GM19397 (cell line): Measurements from ENCODE around the gene VWA7.

Source experiments
- ATAC-seq: cut with Tn5 transposase; IDR thresholded peaks from one replicate; pipeline ENCODE4 v1.9.1; 2021; ENCODE audit warnings: mild to moderate bottlenecking, moderate library complexity; ENCODE audit not compliant: unreplicated experiment

Gene VWA7

GRCh38 chr6:31758281-31758680 lies 18.8 kb downstream of the VWA7 start:
- no peak for ATAC-seq

- ATAC-seq: no peak
These were observed 24.3 kb downstream of the VWA7 start for GRCh38 chr6:31752739-31753319.

GRCh38 chr6:31750411-31751022 lies 26.6 kb downstream of the VWA7 start:
- no peak for ATAC-seq

- ATAC-seq: no peak
These were observed 27.7 kb downstream of the VWA7 start for GRCh38 chr6:31749301-31750036.

GRCh38 chr6:31744422-31744821 lies 32.7 kb downstream of the VWA7 start:
- no peak for ATAC-seq

GRCh38 chr6:31742894-31743293 lies 34.2 kb downstream of the VWA7 start:
- ATAC-seq: no peak

- no peak for ATAC-seq
These were observed 35.3 kb downstream of the VWA7 start for GRCh38 chr6:31741815-31742214.

- ATAC-seq: no peak
These were observed 36.5 kb downstream of the VWA7 start for GRCh38 chr6:31740397-31741223.

GRCh38 chr6:31739639-31740396 lies 37.3 kb downstream of the VWA7 start, which contains the start of gene MSH5:
TSS of gene MSH5 (plus strand) at chr6:31740005. CDS start at chr6:31740467, 462 bp downstream.
- peak; percentile 71 for ATAC-seq

- no peak for ATAC-seq
These were observed 38.8 kb downstream of the VWA7 start for GRCh38 chr6:31737991-31738979.

- no peak for ATAC-seq
These were observed 39.7 kb downstream of the VWA7 start for GRCh38 chr6:31737315-31737990.

GRCh38 chr6:31736768-31737314 lies 40.3 kb downstream of the VWA7 start:
- no peak for ATAC-seq

GRCh38 chr6:31736021-31736767 lies 40.9 kb downstream of the VWA7 start, which contains the start of gene CLIC1:
TSS of gene CLIC1 (minus strand) at chr6:31736530. CDS start at chr6:31736300, 230 bp downstream.
- ATAC-seq: no peak

GRCh38 chr6:31734821-31735406 lies 42.2 kb downstream of the VWA7 start:
- no peak for ATAC-seq

GRCh38 chr6:31734247-31734820 lies 42.8 kb downstream of the VWA7 start:
- ATAC-seq: no peak

GRCh38 chr6:31733734-31734133 lies 43.4 kb downstream of the VWA7 start:
- no peak for ATAC-seq

GRCh38 chr6:31732029-31732428 lies 45.1 kb downstream of the VWA7 start:
- no peak for ATAC-seq
